Parathyroid adenoma (tissue), 2 donors: ENCODE data around the gene FAM20C.

Source experiments
- H2AFZ ChIP-seq: fragments of 300-600 bp; sonication (generic); one replicate; pipeline ENCODE4 v1.7.0; 2017; ENCODE audit warnings: antibody characterized with exemption, mild to moderate bottlenecking
- H3K27ac ChIP-seq: fragments of 300-600 bp; sonication (generic); one replicate; pipeline ENCODE4 v1.7.0; 2017
- H3K27me3 ChIP-seq: fragments of 300-600 bp; sonication (generic); one replicate; pipeline ENCODE4 v1.7.0; 2017; ENCODE audit warnings: low read length; ENCODE audit not compliant: control insufficient read depth, insufficient read depth
- H3K36me3 ChIP-seq: fragments of 300-600 bp; sonication (generic); one replicate; pipeline ENCODE4 v1.7.0; 2017; ENCODE audit warnings: low read length; ENCODE audit not compliant: control insufficient read depth, insufficient read depth
- H3K4me1 ChIP-seq: fragments of 300-600 bp; sonication (generic); one replicate; pipeline ENCODE4 v1.7.0; 2017; ENCODE audit warnings: control low read depth
- H3K4me2 ChIP-seq: fragments of 300-600 bp; sonication (generic); one replicate; pipeline ENCODE4 v1.7.0; 2017; ENCODE audit warnings: low read length
- H3K4me3 ChIP-seq: fragments of 300-600 bp; sonication (generic); one replicate; pipeline ENCODE4 v1.7.0; 2017; ENCODE audit warnings: low read depth, low read length
- H3K79me2 ChIP-seq: fragments of 300-600 bp; sonication (generic); one replicate; pipeline ENCODE4 v1.7.0; 2017; ENCODE audit warnings: control low read depth
- H3K9ac ChIP-seq: fragments of 300-600 bp; sonication (generic); one replicate; pipeline ENCODE4 v1.7.0; 2017; ENCODE audit warnings: mild to moderate bottlenecking
- H3K9me3 ChIP-seq: fragments of 300-600 bp; sonication (generic); one replicate; pipeline ENCODE4 v1.7.0; 2017; ENCODE audit warnings: low read length; ENCODE audit not compliant: control insufficient read depth
- TF ChIP-seq, protein P1 (sequence below): fragments of 300-600 bp; sonication (generic); IDR thresholded peaks from one replicate; pipeline ENCODE4 v1.7.0; 2017; ENCODE audit warnings: antibody characterized with exemption, mild to moderate bottlenecking
- donor health status: primary hyperparathyroidism.

FAM20C gene

DNA sequence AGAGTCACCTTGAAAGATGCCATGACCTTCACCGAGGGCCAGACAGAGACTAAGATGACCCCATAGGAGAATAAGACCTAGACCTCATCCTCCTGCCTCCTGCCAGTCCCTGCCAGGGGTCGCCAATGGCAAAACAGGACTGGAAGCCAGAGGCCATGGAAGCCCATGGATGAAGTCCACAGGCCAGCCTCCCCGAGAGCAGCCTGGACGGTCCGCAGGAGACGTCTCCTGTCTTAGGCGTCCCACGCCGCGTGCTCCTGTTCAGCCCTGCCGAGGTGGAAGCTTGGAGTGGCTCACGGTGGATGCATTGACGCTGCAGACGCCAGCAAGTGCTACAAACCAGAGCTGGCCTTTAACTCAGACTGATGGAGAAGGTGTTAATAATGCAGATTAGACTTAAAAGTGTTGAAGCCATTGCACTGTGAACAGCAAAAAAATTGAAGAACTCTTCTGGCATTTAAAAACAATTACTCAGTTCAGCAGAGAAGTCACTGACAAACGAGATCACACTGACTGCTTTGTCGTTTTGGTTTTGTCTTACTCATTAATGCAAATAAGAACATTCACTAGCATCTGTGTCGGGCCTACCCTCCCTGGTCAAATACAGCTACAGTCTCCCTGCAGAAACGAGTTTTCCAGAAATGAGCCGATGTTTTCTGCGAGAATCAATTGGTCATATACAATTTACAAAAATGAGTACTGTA is 38.1 kb upstream of the FAM20C start:
- peaks cover 3% of the 10 kb centered on the region for H3K4me1 ChIP-seq
- H3K36me3 ChIP-seq = no peaks in the 10 kb centered on the region
- no peak overlapping the region for H3K27ac ChIP-seq
- no peaks in the 10 kb centered on the region for H3K9me3 ChIP-seq
- no peak overlapping the region for H3K4me2 ChIP-seq
- H3K27me3 ChIP-seq = no peaks in the 10 kb centered on the region
- TF ChIP-seq, protein P1, sequence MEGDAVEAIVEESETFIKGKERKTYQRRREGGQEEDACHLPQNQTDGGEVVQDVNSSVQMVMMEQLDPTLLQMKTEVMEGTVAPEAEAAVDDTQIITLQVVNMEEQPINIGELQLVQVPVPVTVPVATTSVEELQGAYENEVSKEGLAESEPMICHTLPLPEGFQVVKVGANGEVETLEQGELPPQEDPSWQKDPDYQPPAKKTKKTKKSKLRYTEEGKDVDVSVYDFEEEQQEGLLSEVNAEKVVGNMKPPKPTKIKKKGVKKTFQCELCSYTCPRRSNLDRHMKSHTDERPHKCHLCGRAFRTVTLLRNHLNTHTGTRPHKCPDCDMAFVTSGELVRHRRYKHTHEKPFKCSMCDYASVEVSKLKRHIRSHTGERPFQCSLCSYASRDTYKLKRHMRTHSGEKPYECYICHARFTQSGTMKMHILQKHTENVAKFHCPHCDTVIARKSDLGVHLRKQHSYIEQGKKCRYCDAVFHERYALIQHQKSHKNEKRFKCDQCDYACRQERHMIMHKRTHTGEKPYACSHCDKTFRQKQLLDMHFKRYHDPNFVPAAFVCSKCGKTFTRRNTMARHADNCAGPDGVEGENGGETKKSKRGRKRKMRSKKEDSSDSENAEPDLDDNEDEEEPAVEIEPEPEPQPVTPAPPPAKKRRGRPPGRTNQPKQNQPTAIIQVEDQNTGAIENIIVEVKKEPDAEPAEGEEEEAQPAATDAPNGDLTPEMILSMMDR = no peak
- H3K4me3 ChIP-seq = no peak overlapping the region
- H3K9ac ChIP-seq = no peak overlapping the region
- no peaks in the 10 kb centered on the region for H3K79me2 ChIP-seq
- H2AFZ ChIP-seq = no peak overlapping the region

- no peaks in the 10 kb centered on the region for H3K9me3 ChIP-seq
- no peak overlapping the region for H3K27ac ChIP-seq
Measured at GRCh38 chr7:155469-155900, 36.9 kb upstream of the FAM20C start.

DNA sequence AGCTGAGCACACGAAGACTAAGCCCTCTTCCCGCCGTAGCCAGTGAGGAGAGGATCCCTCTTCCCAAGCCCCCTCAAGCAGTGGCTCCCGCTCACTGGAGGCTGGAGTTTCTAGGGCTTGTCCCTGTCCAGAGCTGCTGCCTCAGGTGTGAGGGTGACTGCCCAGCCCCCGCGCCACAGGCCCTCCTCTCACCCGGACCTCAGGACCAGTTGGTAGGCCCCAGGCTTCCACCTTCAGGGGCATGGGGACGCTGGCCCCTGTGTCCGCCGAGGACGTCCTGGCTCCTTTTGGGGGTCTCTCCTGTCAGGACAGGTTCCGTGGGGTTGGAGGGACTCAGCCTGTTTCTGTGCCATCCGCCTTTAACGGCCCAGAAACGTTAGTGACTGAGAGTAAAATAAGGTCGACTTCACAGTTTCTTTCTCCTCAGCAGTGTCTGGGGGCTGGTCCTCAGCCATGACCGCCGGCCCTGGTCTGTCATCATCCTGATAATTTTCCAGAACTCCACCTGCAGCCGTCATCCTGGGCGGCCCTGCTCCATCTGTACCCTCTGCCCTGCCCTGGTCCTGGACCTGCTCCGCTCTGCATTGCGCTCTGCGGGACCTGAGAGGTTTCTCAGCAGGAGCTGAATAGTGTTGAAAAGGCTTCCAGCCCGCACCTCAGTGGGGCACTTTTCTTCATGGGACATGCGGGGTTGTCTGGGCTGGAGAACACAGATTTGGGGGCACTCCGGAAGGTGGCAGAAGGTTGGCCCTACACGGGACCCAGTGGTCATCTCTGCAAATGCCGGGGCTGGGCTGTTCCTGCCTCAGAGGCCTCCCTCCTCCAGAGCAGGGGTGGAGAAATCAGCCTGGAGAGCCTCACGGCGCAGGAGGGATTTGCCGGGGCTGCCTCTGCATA is 36.0 kb upstream of the FAM20C start:
- H3K27ac ChIP-seq = no peak overlapping the region
- H3K4me1 ChIP-seq = no peaks in the 10 kb centered on the region
- H2AFZ ChIP-seq = no peak overlapping the region
- no peak overlapping the region for H3K4me3 ChIP-seq
- H3K9me3 ChIP-seq = no peaks in the 10 kb centered on the region
- H3K4me2 ChIP-seq = no peak overlapping the region
- no peaks in the 10 kb centered on the region for H3K27me3 ChIP-seq
- no peaks in the 10 kb centered on the region for H3K36me3 ChIP-seq
- TF ChIP-seq, protein P1 = no peak
- H3K9ac ChIP-seq = no peak overlapping the region
- no peaks in the 10 kb centered on the region for H3K79me2 ChIP-seq

More at GRCh38 chr7:155469-155900, 36.9 kb upstream of the FAM20C start:
- TF ChIP-seq, protein P1 = no peak
- no peaks in the 10 kb centered on the region for H3K79me2 ChIP-seq
- H2AFZ ChIP-seq = no peak overlapping the region
- no peak overlapping the region for H3K4me3 ChIP-seq
- no peak overlapping the region for H3K4me2 ChIP-seq
- no peaks in the 10 kb centered on the region for H3K4me1 ChIP-seq
- no peaks in the 10 kb centered on the region for H3K36me3 ChIP-seq
- no peak overlapping the region for H3K9ac ChIP-seq
- no peaks in the 10 kb centered on the region for H3K27me3 ChIP-seq

GRCh38 chr7:157008-157310 is 35.4 kb upstream of the FAM20C start:
- H3K27ac ChIP-seq = no peak overlapping the region
- no peaks in the 10 kb centered on the region for H3K9me3 ChIP-seq
- TF ChIP-seq, protein P1 = no peak
- H3K27me3 ChIP-seq = no peaks in the 10 kb centered on the region
- H3K4me2 ChIP-seq = no peak overlapping the region
- H3K79me2 ChIP-seq = no peaks in the 10 kb centered on the region
- no peaks in the 10 kb centered on the region for H3K36me3 ChIP-seq
- H2AFZ ChIP-seq = no peak overlapping the region
- H3K9ac ChIP-seq = no peak overlapping the region
- no peaks in the 10 kb centered on the region for H3K4me1 ChIP-seq
- no peak overlapping the region for H3K4me3 ChIP-seq
